ENCODE measurements around the gene GCKR. TPM values are rescaled to one million over a fixed set of nuclear protein-coding genes. Genes with fewer than 3 reads are reported as not detected.

The GCKR gene
- total and polyA plus RNA-seq, 2 of the 13 experiments (the other 11 are each of a cell fraction or from before 2014, with no cell fraction given), result 15.2 to 48.3 TPM

GRCh38 chr2:27489498-27490397 lies 6.9 kb upstream of the GCKR start, which contains the start of gene IFT172 (continued):
- TF ChIP-seq KAT2B (IDR thresholded peaks at IDR 0.05; ENCODE audit: borderline replicate concordance, low read depth, low read length), result no peak
- TF ChIP-seq ZNF296 (CRISPR knock-in tag; conservative IDR thresholded peaks at IDR 0.05), result no peak
- TF ChIP-seq FOXK1 (CRISPR knock-in tag; IDR thresholded peaks at IDR 0.05; ENCODE audit: borderline replicate concordance, low read depth), result peak; percentile 98
- no peak for TF ChIP-seq GTF3A (CRISPR knock-in tag; conservative IDR thresholded peaks at IDR 0.05)
- TF ChIP-seq THAP8 (CRISPR knock-in tag; IDR thresholded peaks at IDR 0.05; ENCODE audit: borderline replicate concordance), result no peak; the same call in 1 of the 2 replicates
- no peak; the same call in 1 of the 2 replicates for TF ChIP-seq CHCHD3 (CRISPR knock-in tag; IDR thresholded peaks at IDR 0.05)
- TF ChIP-seq ZFP36L1 (CRISPR knock-in tag; IDR thresholded peaks at IDR 0.05), result no peak
- TF ChIP-seq FOSL2 (CRISPR knock-in tag; IDR thresholded peaks at IDR 0.05), result peak; percentile 35; the same call in 1 of the 2 replicates
- TF ChIP-seq KAT7 (CRISPR knock-in tag; IDR thresholded peaks at IDR 0.05; ENCODE audit: borderline replicate concordance), result no peak; the same call in 1 of the 2 replicates
- TF ChIP-seq ARNT2 (CRISPR knock-in tag; IDR thresholded peaks at IDR 0.05; ENCODE audit: low read depth), result peak; percentile 80
- TF ChIP-seq ZNF407 (CRISPR knock-in tag; IDR thresholded peaks at IDR 0.05; ENCODE audit: not compliant biosample characterization), result no peak
- peak; percentile 93 for TF ChIP-seq ZNF225 (CRISPR knock-in tag; IDR thresholded peaks at IDR 0.05)
- peak; percentile 72 for TF ChIP-seq RBFOX2 (IDR thresholded peaks at IDR 0.05; ENCODE audit: low read depth, low read length)
- no peak for TF ChIP-seq HNRNPH1 (optimal IDR thresholded peaks at IDR 0.05; ENCODE audit: low read depth, low read length)
- TF ChIP-seq HMGA1 (CRISPR knock-in tag; conservative IDR thresholded peaks at IDR 0.05), result no peak
- TF ChIP-seq ELK4 (CRISPR knock-in tag; IDR thresholded peaks at IDR 0.05; ENCODE audit: borderline replicate concordance), result no peak
- no peak for TF ChIP-seq ZNF329 (CRISPR knock-in tag; IDR thresholded peaks at IDR 0.05; ENCODE audit: low read depth)
- TF ChIP-seq SRSF4 (IDR thresholded peaks at IDR 0.05; ENCODE audit: low read depth, low read length, poor library complexity, severe bottlenecking), result no peak
- peak; percentile 44; the same call in 1 of the 2 replicates for TF ChIP-seq AKAP8 (CRISPR knock-in tag; IDR thresholded peaks at IDR 0.05)

Measured in HepG2 (cell line).